ENCODE data around the gene ANO3.

DNA sequence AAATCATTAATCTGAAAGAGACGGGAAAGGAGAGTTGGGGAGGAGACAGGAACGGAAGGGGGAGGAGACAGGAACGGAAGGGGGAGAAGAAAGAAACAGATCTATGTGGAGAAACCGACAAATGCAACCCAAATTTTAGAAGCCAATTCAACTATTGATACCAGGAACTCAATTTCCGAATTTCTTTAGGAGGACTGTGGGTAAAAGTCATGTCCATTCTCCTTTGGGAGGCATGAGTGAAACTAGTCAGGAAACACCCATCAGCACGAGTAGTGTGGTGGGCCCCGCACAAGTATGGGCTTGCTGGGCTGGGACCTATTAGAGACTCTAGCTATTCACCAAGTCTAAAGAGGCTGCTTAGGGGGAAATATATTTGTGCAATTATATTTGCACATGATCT is 18.1 kb downstream of the ANO3 start:
- no peak for TF ChIP-seq ZNF274 (IDR thresholded peaks at IDR 0.05; ENCODE audit: low read depth, low read length)
- TF ChIP-seq YY1 (IDR thresholded peaks at IDR 0.05; ENCODE audit: insufficient read depth, insufficient read length), result no peak
- TF ChIP-seq SUZ12 (IDR thresholded peaks at IDR 0.05; ENCODE audit: extremely low read depth, insufficient read depth, insufficient read length), result no peak

Data from NT2/D1 (cell line).